ENCODE data around the gene ETV6.

DNA sequence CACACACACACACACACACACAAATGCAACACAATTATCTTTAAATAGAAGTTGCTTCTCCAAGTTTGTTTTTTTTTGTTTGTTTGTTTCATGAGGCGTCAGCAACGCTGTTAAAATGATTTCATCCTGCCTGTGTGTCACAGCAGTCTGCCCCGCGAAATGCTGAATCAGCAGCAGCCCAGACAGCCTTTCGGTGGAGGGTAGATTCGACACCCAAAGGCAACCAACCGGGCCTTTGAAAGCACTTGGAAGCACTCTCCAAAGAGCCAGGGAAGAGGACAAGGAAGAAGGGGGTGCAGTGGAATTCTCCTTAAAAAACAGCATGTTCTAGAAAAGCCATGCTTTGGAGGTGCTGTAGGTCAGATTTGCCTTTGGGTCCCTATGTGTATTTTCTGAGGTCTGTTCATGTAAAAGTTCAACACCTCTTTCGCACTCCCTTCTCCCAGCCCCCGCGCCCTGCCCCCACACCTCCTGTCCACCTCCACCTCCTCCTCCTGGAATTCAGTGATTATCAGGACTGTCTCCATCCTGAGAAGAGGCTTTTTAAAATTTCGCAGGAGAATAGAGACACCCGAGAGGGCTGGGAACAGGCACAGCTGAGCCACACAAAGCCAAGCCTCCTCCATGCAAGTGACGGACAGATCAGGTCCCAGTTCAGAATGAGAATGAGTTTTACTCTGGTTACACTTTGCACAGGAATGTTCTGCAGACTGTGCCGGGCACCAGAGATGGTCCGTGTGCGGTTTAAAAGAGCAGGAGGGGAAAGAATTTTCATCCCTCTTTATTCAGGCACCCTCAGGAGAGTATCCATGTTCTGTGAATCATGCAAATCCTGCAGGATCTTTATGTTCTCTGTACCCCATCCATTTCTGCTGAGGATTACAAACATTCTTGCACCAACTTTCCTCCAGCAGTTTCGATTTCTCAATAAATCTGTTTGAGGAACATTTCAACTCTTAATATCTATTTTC lies 177.9 kb downstream of the ETV6 start:
- TF ChIP-seq, protein P1, sequence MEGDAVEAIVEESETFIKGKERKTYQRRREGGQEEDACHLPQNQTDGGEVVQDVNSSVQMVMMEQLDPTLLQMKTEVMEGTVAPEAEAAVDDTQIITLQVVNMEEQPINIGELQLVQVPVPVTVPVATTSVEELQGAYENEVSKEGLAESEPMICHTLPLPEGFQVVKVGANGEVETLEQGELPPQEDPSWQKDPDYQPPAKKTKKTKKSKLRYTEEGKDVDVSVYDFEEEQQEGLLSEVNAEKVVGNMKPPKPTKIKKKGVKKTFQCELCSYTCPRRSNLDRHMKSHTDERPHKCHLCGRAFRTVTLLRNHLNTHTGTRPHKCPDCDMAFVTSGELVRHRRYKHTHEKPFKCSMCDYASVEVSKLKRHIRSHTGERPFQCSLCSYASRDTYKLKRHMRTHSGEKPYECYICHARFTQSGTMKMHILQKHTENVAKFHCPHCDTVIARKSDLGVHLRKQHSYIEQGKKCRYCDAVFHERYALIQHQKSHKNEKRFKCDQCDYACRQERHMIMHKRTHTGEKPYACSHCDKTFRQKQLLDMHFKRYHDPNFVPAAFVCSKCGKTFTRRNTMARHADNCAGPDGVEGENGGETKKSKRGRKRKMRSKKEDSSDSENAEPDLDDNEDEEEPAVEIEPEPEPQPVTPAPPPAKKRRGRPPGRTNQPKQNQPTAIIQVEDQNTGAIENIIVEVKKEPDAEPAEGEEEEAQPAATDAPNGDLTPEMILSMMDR (IDR thresholded peaks at IDR 0.05): no peak
- no peak for TF ChIP-seq POLR2A (IDR thresholded peaks at IDR 0.05)
